Measurements from ENCODE around the gene TMEM192.

TMEM192 gene

GRCh38 chr4:165070560-165070959, 42.1 kb downstream of the TMEM192 start:
- H3K4me3 ChIP-seq (ENCODE audit: low read depth, low read length): no peak overlapping the region
- TF ChIP-seq, protein P1, sequence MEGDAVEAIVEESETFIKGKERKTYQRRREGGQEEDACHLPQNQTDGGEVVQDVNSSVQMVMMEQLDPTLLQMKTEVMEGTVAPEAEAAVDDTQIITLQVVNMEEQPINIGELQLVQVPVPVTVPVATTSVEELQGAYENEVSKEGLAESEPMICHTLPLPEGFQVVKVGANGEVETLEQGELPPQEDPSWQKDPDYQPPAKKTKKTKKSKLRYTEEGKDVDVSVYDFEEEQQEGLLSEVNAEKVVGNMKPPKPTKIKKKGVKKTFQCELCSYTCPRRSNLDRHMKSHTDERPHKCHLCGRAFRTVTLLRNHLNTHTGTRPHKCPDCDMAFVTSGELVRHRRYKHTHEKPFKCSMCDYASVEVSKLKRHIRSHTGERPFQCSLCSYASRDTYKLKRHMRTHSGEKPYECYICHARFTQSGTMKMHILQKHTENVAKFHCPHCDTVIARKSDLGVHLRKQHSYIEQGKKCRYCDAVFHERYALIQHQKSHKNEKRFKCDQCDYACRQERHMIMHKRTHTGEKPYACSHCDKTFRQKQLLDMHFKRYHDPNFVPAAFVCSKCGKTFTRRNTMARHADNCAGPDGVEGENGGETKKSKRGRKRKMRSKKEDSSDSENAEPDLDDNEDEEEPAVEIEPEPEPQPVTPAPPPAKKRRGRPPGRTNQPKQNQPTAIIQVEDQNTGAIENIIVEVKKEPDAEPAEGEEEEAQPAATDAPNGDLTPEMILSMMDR (IDR thresholded peaks at IDR 0.05; ENCODE audit: control insufficient read depth, extremely low read depth, insufficient read depth): no peak
- DNase-seq (ENCODE audit: low read depth): no peak

DNA sequence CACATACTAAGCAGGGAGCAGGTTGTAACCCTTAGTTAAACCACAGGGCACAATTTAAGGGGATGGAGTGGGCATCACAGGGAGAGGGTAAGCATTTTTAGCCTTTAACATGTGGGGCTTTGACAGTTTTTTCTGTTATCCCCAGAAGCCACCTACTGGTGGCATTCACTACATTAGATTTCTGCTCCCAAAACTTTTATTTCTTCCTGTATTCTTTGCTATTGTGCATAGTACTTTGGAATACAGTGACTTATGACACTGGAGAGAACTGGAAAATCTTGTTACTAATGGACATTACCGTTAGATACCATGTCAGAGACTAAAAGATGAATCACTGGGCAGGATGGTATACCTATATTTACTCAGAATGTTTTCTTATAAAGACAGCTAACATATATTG, 51.7 kb downstream of the TMEM192 start:
- TF ChIP-seq, protein P1 (IDR thresholded peaks at IDR 0.05; ENCODE audit: control insufficient read depth, extremely low read depth, insufficient read depth): peak; percentile 38
- no peak for DNase-seq (ENCODE audit: low read depth)
- H3K4me3 ChIP-seq (ENCODE audit: low read depth, low read length): no peak overlapping the region

DNA sequence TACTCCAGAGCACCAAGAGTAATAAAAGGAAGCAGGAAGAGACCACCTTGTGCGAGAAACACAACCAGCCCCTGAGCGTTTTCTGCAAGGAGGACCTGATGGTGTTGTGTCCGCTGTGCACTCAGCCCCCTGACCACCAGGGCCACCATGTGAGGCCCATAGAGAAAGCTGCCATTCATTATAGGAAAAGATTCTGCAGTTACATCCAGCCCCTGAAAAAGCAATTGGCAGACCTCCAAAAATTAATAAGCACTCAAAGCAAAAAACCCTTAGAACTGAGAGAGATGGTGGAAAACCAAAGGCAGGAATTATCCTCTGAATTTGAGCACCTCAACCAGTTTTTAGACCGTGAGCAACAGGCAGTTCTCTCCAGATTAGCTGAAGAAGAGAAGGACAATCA, 53.3 kb downstream of the TMEM192 start:
- no peak overlapping the region for H3K4me3 ChIP-seq (ENCODE audit: low read depth, low read length)
- DNase-seq (ENCODE audit: low read depth): no peak
- TF ChIP-seq, protein P1 (IDR thresholded peaks at IDR 0.05; ENCODE audit: control insufficient read depth, extremely low read depth, insufficient read depth): no peak

DNA sequence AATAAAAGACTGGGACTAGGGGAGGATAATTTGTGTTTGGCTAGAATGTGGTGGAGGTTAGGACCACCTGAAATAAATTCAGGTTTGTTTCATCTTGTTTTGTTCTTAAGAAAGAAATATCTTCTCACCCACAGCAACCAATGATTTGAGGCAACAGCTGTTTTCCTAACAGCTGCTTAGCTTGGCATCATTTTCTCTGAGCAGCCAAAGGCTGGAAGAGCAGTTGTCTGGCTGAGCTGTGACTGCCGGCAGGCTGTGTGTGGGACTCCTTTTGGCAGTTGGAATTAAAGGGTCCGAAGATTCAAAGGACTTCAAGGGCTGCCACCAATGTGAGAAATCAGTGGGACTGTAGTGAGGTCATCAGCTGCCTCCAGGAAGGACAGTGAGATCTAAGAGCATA, 54.0 kb downstream of the TMEM192 start:
- TF ChIP-seq, protein P1 (IDR thresholded peaks at IDR 0.05; ENCODE audit: control insufficient read depth, extremely low read depth, insufficient read depth): no peak
- H3K4me3 ChIP-seq (ENCODE audit: low read depth, low read length): no peak overlapping the region
- DNase-seq (ENCODE audit: low read depth): no peak

DNA sequence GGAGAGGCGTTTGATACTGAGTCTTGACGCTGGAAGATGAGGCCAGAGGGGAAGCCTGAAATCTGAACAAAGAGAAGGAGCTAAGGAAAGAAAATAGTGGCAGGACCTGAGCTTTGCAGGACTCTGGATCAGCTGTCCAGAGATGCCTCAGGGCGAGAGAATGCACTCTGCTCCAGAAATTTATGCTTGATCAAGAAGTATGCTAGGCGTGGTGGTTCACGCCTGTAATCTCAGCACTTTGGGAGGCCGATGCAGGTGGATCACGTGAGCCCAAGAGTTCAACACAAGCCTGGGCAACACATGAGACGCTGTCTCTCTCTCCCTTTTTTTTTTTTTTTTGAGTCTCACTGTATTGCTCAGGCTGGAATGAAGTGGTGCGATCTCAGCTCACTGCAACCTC, 57.1 kb downstream of the TMEM192 start:
- TF ChIP-seq, protein P1 (IDR thresholded peaks at IDR 0.05; ENCODE audit: control insufficient read depth, extremely low read depth, insufficient read depth): no peak
- H3K4me3 ChIP-seq (ENCODE audit: low read depth, low read length): no peak overlapping the region
- no peak for DNase-seq (ENCODE audit: low read depth)

- H3K4me3 ChIP-seq (ENCODE audit: low read depth, low read length): no peak within 1 kb of the TSS
- TF ChIP-seq, protein P1 (IDR thresholded peaks at IDR 0.05; ENCODE audit: control insufficient read depth, extremely low read depth, insufficient read depth): no peak
- DNase-seq (ENCODE audit: low read depth): no peak
Observed at GRCh38 chr4:165053645-165054044, 59.0 kb downstream of the TMEM192 start, which contains the start of gene TRIM75. TSS of gene TRIM75 (plus strand) at chr4:165053866. CDS start at chr4:165059148, 5,282 bp downstream.

DNA sequence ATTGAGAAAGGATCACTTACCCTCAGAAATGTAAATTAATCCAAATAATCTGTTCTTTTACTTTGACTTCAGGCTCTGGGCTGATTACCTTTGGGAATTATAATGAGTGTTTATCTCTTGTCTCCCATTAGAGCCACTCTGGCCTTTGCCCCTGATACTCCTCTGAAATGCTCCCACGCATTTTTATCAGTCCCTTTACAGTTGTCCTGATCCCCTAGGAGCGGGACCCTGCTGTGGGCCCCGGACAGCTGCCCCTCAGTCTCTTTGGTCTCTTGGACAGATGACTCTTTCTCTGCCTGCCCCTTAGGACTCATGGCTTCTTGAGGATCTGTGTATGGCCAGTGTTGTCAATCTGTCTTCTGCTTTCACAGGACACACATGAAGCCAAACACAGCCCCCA, 60.0 kb downstream of the TMEM192 start:
- no peak overlapping the region for H3K4me3 ChIP-seq (ENCODE audit: low read depth, low read length)
- no peak for DNase-seq (ENCODE audit: low read depth)
- TF ChIP-seq, protein P1 (IDR thresholded peaks at IDR 0.05; ENCODE audit: control insufficient read depth, extremely low read depth, insufficient read depth): no peak
